Stomach (tissue), 9 donors: ENCODE data around the gene PROS1. TPM values are rescaled to one million over a fixed set of nuclear protein-coding genes. Genes with fewer than 3 reads are reported as not detected.
A peak's percentile ranks its signal among the peaks of the same experiment; 100 is the strongest.
"Not testable (repeated sequence)": the region's sequence is repeated elsewhere in the genome, so short reads cannot be mapped to it uniquely, and the experiment has no call there.

Source experiments
- DNase-seq, 2 donors: peaks; one replicate each; pipeline versions ENCODE4 v3.0.0 to v3.0.0-alpha.2; 2013 to 2019
- H3K27ac ChIP-seq, 5 donors: fragments of 200-600 bp in 4 of 5; sonication (generic) in 4 of 5; one replicate each; pipeline ENCODE4 v1.5.1; 2013 to 2019; ENCODE audit warnings: mild to moderate bottlenecking in 1 of 5, moderate library complexity in 1 of 5
- H3K27me3 ChIP-seq, 3 donors: fragments of 200-600 bp; sonication (generic); one replicate each; pipeline ENCODE4 v1.5.1; 2017 to 2019; ENCODE audit warnings: mixed run types in 1 of 3
- H3K36me3 ChIP-seq, 4 donors: fragments of 200-600 bp; sonication (generic); 1 replicate in 3 of 4; 2 replicates in 1 of 4; pipeline ENCODE4 v1.5.1; 2016 to 2019
- H3K4me1 ChIP-seq, 4 donors: fragments of 200-600 bp; sonication (generic); one replicate each; pipeline ENCODE4 v1.5.1; 2016 to 2019
- H3K4me3 ChIP-seq, 4 donors: fragments of 200-600 bp; sonication (generic) in 3 of 4; one replicate each; pipeline ENCODE4 v1.5.1; 2016 to 2019; ENCODE audit warnings: mild to moderate bottlenecking in 1 of 4
- H3K9me3 ChIP-seq, 4 donors: fragments of 200-600 bp; sonication (generic); one replicate each; pipeline ENCODE4 v1.5.1; 2016 to 2019
- EP300 ChIP-seq: sonication (generic); formaldehyde crosslinking; IDR thresholded peaks from one replicate; pipeline ENCODE4 v1.6.1; 2017; ENCODE audit warnings: antibody characterized with exemption
- POLR2A ChIP-seq, 4 donors: fragments of 450-650 bp; IDR thresholded peaks; one replicate each; pipeline ENCODE4 v1.6.1; 2016; ENCODE audit warnings: antibody characterized with exemption in 4 of 4, control low read depth in 2 of 4, mild to moderate bottlenecking in 1 of 4, moderate library complexity in 1 of 4
- POLR2AphosphoS5 ChIP-seq, 3 donors: sonication (generic); formaldehyde crosslinking; IDR thresholded peaks; one replicate each; pipeline ENCODE4 v1.6.1; 2016; ENCODE audit warnings: antibody characterized with exemption in 3 of 3
- WGBS, 5 donors: extraction: QIAGEN DNeasy Blood & Tissue Kit in 3 of 5; methylation state at CpG; one replicate each; pipeline versions ENCODE4 v1.1.5 to v1.1.7; 2013 to 2018; 5-methylcytosine and 5-hydroxymethylcytosine counted together
- intact Hi-C: fragments of 100-400 bp; cut with DNase I; formaldehyde crosslinking; loops from one replicate; pipeline ENCODE4 v1.15.1; 2023; ENCODE audit warnings: low total_unique reads
- polyA plus RNA-seq, 3 donors: library from polyadenylated mRNA; stranded (reverse); fragments of 200-250 nt; gene quantifications; one replicate each; pipeline ENCODE4 v1.2.3, GENCODE V29; 2013
- total RNA-seq, 5 donors: library from RNA; depleted of rRNA; stranded (reverse); fragments of >200 nt; gene quantifications; one replicate each; pipeline versions ENCODE4 v1.1.0 to v1.2.3, GENCODE V29; 2014 to 2016
- TF ChIP-seq, protein P1 (sequence below), 7 experiments: fragments of 450-650 bp in 4 of 7; fragments of 200-600 bp in 3 of 7; sonication (generic) in 3 of 7; IDR thresholded peaks; one replicate each; pipeline ENCODE4 v1.5.1; 2016 to 2019; ENCODE audit warnings: antibody characterized with exemption in 7 of 7, control low read depth in 2 of 7, mild to moderate bottlenecking in 1 of 7
- donor health status: healthy with polysubstance abuse.
- donor health status: Bipolar disorder and iron deficiency.
- donor health status: healthy.

The PROS1 gene
- total and polyA plus RNA-seq, 8 donors = 2.2 to 37.5 (median 6.7) TPM

GRCh38 chr3:93981649-93982048, 8.0 kb upstream of the PROS1 start:
- H3K9me3 ChIP-seq = no peaks in the 10 kb centered on the region
- H3K4me3 ChIP-seq = no peak overlapping the region
- H3K27ac ChIP-seq = no peak overlapping the region
- H3K4me1 ChIP-seq = peaks cover 9 to 35% (median 16%) of the 10 kb centered on the region in 4 donors
- 91 to 97% (median 97%) methylated on average over 13 of the region's 13 CpGs for WGBS, 5 donors
- TF ChIP-seq, protein P1, sequence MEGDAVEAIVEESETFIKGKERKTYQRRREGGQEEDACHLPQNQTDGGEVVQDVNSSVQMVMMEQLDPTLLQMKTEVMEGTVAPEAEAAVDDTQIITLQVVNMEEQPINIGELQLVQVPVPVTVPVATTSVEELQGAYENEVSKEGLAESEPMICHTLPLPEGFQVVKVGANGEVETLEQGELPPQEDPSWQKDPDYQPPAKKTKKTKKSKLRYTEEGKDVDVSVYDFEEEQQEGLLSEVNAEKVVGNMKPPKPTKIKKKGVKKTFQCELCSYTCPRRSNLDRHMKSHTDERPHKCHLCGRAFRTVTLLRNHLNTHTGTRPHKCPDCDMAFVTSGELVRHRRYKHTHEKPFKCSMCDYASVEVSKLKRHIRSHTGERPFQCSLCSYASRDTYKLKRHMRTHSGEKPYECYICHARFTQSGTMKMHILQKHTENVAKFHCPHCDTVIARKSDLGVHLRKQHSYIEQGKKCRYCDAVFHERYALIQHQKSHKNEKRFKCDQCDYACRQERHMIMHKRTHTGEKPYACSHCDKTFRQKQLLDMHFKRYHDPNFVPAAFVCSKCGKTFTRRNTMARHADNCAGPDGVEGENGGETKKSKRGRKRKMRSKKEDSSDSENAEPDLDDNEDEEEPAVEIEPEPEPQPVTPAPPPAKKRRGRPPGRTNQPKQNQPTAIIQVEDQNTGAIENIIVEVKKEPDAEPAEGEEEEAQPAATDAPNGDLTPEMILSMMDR (IDR thresholded peaks at IDR 0.05) = no peak
- TF ChIP-seq EP300 (no peak), POLR2A (IDR thresholded peaks at IDR 0.05) (no peak), POLR2AphosphoS5 (IDR thresholded peaks at IDR 0.05) (no peak)
- no peaks in the 10 kb centered on the region for H3K27me3 ChIP-seq
- intact Hi-C loops = no loop called here
- no peaks in the 10 kb centered on the region for H3K36me3 ChIP-seq
- DNase-seq = no peak

DNA sequence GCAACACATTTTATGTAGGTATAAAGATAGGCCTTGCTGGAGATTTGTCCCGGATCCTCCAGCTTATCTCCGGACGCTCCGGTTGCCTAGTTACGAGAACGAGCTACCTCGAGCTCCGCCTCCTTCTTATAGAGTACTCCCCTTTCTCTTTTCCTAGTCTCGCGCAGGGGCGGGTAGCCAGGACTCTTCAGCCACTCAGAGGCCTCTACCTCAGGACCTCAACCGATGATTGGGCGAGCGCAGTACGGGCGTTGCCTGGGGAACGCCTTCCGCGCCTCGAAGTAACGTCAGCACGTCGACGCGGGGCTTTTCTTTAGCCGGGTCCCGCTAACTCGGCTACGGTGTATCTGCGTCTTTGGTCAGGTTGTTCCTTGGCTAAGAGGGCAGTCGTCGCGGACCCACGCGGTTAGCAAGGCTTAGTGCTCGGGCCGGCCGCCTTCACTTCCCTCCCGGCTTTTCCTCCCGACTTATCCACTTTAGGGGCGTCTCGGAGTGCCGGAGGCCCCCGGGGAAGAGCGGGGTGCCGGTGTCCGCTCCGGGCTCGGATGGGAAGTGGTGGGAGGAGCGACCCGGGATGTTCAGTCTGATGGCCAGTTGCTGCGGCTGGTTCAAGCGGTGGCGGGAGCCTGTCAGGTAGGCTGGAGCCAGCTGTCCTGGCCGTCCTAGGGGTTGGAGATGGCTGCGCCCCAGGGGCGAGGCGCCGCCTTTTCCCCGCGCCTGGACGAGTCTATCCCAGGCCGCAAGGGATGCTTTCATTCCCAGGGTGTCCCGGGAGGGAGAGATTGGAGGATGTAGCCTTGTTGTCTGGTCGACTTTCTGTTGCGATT, 6.4 kb upstream of the PROS1 start, which contains the start of gene ARL13B:
Gene ARL13B (plus strand): TSS at position 306 of the 827 bp plus-strand sequence. CDS start 269 bp downstream, at position 575.
- 0 to 1% (median 0%) methylated on average over 61 to 66 of the region's 66 CpGs for WGBS, 5 donors
- intact Hi-C loops = no loop called here

DNA sequence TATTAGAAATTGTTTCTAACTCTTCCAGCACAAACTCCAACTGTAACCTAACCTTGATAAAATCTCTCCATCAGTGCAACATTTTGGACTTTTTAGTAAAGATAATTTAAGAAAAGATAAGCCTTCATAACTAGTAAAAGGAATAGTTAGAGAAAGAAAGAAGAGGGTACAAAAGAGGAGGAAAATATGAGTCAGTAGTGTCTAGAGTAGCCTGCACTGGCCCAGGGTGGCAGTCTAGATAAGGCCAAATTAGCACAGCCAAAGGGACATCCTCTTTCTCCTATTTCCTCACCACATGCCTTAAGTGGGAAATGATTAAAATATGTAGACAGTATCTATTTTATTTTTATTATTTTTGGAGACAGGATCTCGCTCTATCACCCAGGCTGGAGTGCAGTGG, 3.7 kb downstream of the PROS1 start:
- intact Hi-C loops = no loop called here
- TF ChIP-seq POLR2A (IDR thresholded peaks at IDR 0.05) = no peak
- TF ChIP-seq POLR2AphosphoS5 (IDR thresholded peaks at IDR 0.05) = no peak
- TF ChIP-seq, protein P1 (IDR thresholded peaks at IDR 0.05) = no peak
- no peak for TF ChIP-seq EP300

More for the DNA sequence above, 6.4 kb upstream of the PROS1 start, which contains the start of gene ARL13B:
- Histone ChIP-seq H3K4me1 (peaks cover 9 to 35% (median 16%) of the 10 kb centered on the region in 4 donors), H3K4me3 (peak within 1 kb of the TSS; percentile 78 to 97 (median 85)), H3K9me3 (no peaks in the 10 kb centered on the region), H3K36me3 (no peaks in the 10 kb centered on the region), H3K27ac (peak within 1 kb of the TSS; percentile 89 to 97 (median 96)), H3K27me3 (no peaks in the 10 kb centered on the region)
- peak in 2 of 4 donors; percentile 30 to 73 for TF ChIP-seq POLR2A (IDR thresholded peaks at IDR 0.05)
- no peak for TF ChIP-seq EP300
- TF ChIP-seq POLR2AphosphoS5 (IDR thresholded peaks at IDR 0.05) = peak; percentile 89 to 91 (median 90)
- DNase-seq = peak; percentile 97 to 99

GRCh38 chr3:93969443-93969842, 4.3 kb downstream of the PROS1 start:
- no peak for DNase-seq
- WGBS, 5 donors = 50 to 81% (median 61%) methylated on average over 3 of the region's 3 CpGs
- Histone ChIP-seq H3K4me3 (no peak overlapping the region), H3K9me3 (peaks cover 0 to 2% (median under 1%) of the 10 kb centered on the region in 4 donors), H3K27me3 (no peaks in the 10 kb centered on the region), H3K36me3 (no peaks in the 10 kb centered on the region), H3K4me1 (peaks cover 3 to 17% (median 11%) of the 10 kb centered on the region in 4 donors), H3K27ac (no peak overlapping the region)
- intact Hi-C loops = no loop called here
- TF ChIP-seq POLR2AphosphoS5 (IDR thresholded peaks at IDR 0.05) (no peak), EP300 (no peak), POLR2A (IDR thresholded peaks at IDR 0.05) (no peak)
- TF ChIP-seq, protein P1 (IDR thresholded peaks at IDR 0.05) = no peak

More for the DNA sequence above, 3.7 kb downstream of the PROS1 start:
- no peaks in the 10 kb centered on the region for H3K27me3 ChIP-seq
- no peak for DNase-seq
- peaks cover 3 to 17% (median 12%) of the 10 kb centered on the region in 4 donors for H3K4me1 ChIP-seq
- H3K27ac ChIP-seq = no peak overlapping the region
- no peaks in the 10 kb centered on the region for H3K36me3 ChIP-seq
- no peaks in the 10 kb centered on the region for H3K9me3 ChIP-seq
- 86 to 100% (median 96%) methylated on average over 1 of the region's 1 CpG for WGBS, 5 donors
- no peak overlapping the region for H3K4me3 ChIP-seq

DNA sequence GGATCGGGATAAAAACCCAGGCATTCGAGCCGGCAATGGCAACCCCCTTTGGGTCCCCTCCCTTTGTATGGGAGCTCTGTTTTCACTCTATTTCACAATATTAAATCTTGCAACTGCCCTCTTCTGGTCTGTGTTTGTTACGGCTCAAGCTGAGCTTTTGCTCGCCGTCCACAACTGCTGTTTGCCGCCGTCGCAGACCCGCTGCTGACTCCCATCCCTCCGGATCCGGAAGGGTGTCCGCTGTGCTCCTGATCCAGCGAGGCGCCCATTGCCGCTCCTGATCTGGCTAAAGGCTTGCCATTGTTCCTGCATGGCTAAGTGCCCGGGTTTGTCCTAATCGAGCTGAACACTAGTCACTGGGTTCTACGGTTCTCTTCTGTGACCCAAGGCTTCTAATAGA, 8.6 kb downstream of the PROS1 start:
- H3K27ac ChIP-seq, H3K27me3 ChIP-seq, H3K9me3 ChIP-seq, H3K4me3 ChIP-seq, intact Hi-C loops, H3K36me3 ChIP-seq, DNase-seq, H3K4me1 ChIP-seq: not testable (repeated sequence)
- WGBS, 5 donors = 91 to 97% (median 96%) methylated on average over 19 of the region's 19 CpGs
